Loucy (cell line): ENCODE measurements around the gene RACGAP1.

Experiments used
- EZH2phosphoT487 ChIP-seq: fragments of 200-600 bp; IDR thresholded peaks from 2 replicates; pipeline ENCODE4 v1.6.1; 2018; ENCODE audit warnings: antibody characterized with exemption, mild to moderate bottlenecking, moderate library complexity, borderline replicate concordance
- TF ChIP-seq, protein P1 (sequence below): fragments of 200-600 bp; sonication (generic); conservative IDR thresholded peaks from 2 replicates; pipeline ENCODE4 v1.5.1; 2014; ENCODE audit warnings: mild to moderate bottlenecking, antibody characterized with exemption, low read length

DNA sequence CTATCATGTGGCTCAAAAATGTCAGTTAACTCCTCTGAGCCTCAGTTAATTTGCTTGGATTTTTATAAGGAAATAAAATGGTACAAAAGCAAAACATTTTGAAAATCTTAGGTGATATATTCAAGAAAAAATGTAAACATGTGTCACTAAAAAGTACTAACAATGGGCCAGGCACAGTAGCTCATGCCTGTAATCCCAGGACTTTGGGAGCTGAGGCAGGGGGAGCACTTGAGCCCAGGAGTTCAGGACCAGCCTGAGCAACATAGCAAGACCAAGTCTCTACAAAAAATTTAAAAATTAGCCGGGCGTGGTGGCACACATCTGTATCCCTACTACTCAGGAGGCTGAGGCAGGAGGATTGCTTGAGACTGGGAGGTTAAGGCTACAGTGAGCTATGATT is 26.8 kb downstream of the RACGAP1 start:
- TF ChIP-seq, protein P1, sequence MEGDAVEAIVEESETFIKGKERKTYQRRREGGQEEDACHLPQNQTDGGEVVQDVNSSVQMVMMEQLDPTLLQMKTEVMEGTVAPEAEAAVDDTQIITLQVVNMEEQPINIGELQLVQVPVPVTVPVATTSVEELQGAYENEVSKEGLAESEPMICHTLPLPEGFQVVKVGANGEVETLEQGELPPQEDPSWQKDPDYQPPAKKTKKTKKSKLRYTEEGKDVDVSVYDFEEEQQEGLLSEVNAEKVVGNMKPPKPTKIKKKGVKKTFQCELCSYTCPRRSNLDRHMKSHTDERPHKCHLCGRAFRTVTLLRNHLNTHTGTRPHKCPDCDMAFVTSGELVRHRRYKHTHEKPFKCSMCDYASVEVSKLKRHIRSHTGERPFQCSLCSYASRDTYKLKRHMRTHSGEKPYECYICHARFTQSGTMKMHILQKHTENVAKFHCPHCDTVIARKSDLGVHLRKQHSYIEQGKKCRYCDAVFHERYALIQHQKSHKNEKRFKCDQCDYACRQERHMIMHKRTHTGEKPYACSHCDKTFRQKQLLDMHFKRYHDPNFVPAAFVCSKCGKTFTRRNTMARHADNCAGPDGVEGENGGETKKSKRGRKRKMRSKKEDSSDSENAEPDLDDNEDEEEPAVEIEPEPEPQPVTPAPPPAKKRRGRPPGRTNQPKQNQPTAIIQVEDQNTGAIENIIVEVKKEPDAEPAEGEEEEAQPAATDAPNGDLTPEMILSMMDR = no peak
- TF ChIP-seq EZH2phosphoT487 = no peak
